Sigmoid colon (tissue), 7 donors: ENCODE data around the gene PRMT3. TPM values are rescaled to one million over a fixed set of nuclear protein-coding genes. Genes with fewer than 3 reads are reported as not detected.
A peak's percentile ranks its signal among the peaks of the same experiment; 100 is the strongest.

ENCODE experiments used
- DNase-seq: peaks from one replicate; pipeline ENCODE4 v3.0.0-alpha.2; 2019
- H3K27ac ChIP-seq, 4 donors: fragments of 200-600 bp; sonication (generic); one replicate each; pipeline ENCODE4 v1.5.1; 2016 to 2019; ENCODE audit warnings: mild to moderate bottlenecking in 1 of 4
- H3K27me3 ChIP-seq, 3 donors: fragments of 200-600 bp; sonication (generic); one replicate each; pipeline ENCODE4 v1.5.1; 2019; ENCODE audit warnings: mild to moderate bottlenecking in 1 of 3
- H3K36me3 ChIP-seq, 4 donors: fragments of 200-600 bp; sonication (generic); one replicate each; pipeline ENCODE4 v1.5.1; 2016 to 2019
- H3K4me1 ChIP-seq, 4 donors: fragments of 200-600 bp; sonication (generic); one replicate each; pipeline ENCODE4 v1.5.1; 2017 to 2019
- H3K4me3 ChIP-seq, 4 donors: fragments of 200-600 bp; sonication (generic); one replicate each; pipeline ENCODE4 v1.5.1; 2017 to 2019; ENCODE audit warnings: mild to moderate bottlenecking in 2 of 4, moderate library complexity in 1 of 4
- H3K9me3 ChIP-seq, 4 donors: fragments of 200-600 bp in 3 of 4; sonication (generic) in 3 of 4; one replicate each; pipeline versions ENCODE4 v1.5.1 to v1.6.1; 2013 to 2019
- EP300 ChIP-seq, 4 donors: sonication (generic); formaldehyde crosslinking; IDR thresholded peaks; one replicate each; pipeline ENCODE4 v1.6.1; 2017; ENCODE audit warnings: antibody characterized with exemption in 4 of 4
- POLR2A ChIP-seq, 2 donors: fragments of 450-650 bp; IDR thresholded peaks; one replicate each; pipeline ENCODE4 v1.6.1; 2016; ENCODE audit warnings: antibody characterized with exemption in 2 of 2, mild to moderate bottlenecking in 2 of 2, moderate library complexity in 2 of 2
- POLR2AphosphoS5 ChIP-seq, 4 donors: sonication (generic); formaldehyde crosslinking; IDR thresholded peaks; one replicate each; pipeline ENCODE4 v1.6.1; 2017; ENCODE audit warnings: antibody characterized with exemption in 4 of 4
- WGBS, 2 donors: extraction: QIAGEN DNeasy Blood & Tissue Kit; methylation state at CpG; one replicate each; pipeline ENCODE4 v1.1.7; 2013; 5-methylcytosine and 5-hydroxymethylcytosine counted together
- intact Hi-C: fragments of 100-400 bp; cut with DNase I; formaldehyde crosslinking; loops from one replicate; pipeline ENCODE4 v1.15.1; 2023
- polyA plus RNA-seq, 3 donors: library from polyadenylated mRNA; stranded (reverse); fragments of 200-250 nt; gene quantifications; one replicate each; pipeline ENCODE4 v1.2.3, GENCODE V29; 2013
- total RNA-seq, 4 donors: library from RNA; depleted of rRNA; stranded (reverse); fragments of >200 nt; gene quantifications; one replicate each; pipeline ENCODE4 v1.1.0, GENCODE V29; 2016
- TF ChIP-seq, protein P1 (sequence below), 4 experiments: fragments of 450-650 bp in 3 of 4; fragments of 200-600 bp in 1 of 4; IDR thresholded peaks; one replicate each; pipeline ENCODE4 v1.5.1; 2016 to 2019; ENCODE audit warnings: antibody characterized with exemption in 4 of 4, mild to moderate bottlenecking in 3 of 4, moderate library complexity in 2 of 4
- donor health status: healthy with polysubstance abuse.
- donor health status: Bipolar disorder and iron deficiency.
- donor health status: healthy.

The PRMT3 gene
- total and polyA plus RNA-seq, 7 donors: 4.9 to 18.4 (median 15.3) TPM

DNA sequence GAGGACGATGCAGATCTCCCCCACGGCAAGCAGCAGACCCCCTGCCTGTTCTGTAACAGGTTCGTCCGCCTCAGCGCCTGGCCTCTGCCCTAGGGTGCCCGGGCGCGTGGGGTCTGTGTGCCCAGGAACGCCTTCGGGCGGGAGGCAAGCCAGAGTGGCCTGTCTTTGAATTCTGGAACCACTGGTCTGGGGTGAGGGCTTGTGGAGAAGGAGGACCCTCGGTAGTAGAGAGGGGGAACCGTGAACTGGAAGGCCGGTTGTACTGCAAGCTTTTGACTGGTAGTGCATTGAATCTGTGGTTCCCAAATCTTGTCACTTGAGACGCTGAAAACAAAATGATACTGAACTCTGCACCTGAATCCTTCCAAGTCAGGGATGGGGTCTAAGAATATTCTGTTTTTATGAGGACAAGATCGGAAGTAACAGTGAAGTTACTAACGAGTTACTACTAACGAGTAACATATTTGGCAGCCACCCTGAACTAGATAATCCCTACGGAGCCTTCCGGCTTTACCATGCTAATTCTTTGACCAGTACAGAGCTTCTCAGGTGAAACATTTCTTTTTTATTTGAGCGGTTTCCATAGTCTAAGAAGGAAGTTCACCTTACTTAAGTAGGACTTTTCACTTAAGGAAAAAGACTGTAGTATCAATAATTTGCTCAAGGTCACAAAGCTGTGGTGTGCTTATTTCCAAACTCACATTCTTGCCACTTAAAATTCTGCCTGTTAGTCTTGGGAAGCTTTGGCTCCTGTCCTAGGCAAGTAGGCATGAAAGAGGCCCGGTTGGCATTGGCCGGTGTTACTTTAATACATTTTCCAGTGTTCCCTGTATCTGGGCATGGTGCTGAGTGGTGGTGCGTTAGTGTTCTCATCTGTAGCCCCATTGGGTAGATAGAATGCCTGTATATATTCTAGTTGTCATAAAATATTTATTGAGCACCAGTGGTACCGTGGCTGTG is 860 bp downstream of the PRMT3 start:
- 3 to 15% methylated on average over 25 of the region's 25 CpGs for WGBS, 2 donors
- no peaks in the 10 kb centered on the region for H3K27me3 ChIP-seq
- DNase-seq: no peak
- peaks cover 0 to 19% (median 17%) of the 10 kb centered on the region in 4 donors for H3K4me1 ChIP-seq
- TF ChIP-seq, protein P1, sequence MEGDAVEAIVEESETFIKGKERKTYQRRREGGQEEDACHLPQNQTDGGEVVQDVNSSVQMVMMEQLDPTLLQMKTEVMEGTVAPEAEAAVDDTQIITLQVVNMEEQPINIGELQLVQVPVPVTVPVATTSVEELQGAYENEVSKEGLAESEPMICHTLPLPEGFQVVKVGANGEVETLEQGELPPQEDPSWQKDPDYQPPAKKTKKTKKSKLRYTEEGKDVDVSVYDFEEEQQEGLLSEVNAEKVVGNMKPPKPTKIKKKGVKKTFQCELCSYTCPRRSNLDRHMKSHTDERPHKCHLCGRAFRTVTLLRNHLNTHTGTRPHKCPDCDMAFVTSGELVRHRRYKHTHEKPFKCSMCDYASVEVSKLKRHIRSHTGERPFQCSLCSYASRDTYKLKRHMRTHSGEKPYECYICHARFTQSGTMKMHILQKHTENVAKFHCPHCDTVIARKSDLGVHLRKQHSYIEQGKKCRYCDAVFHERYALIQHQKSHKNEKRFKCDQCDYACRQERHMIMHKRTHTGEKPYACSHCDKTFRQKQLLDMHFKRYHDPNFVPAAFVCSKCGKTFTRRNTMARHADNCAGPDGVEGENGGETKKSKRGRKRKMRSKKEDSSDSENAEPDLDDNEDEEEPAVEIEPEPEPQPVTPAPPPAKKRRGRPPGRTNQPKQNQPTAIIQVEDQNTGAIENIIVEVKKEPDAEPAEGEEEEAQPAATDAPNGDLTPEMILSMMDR (IDR thresholded peaks at IDR 0.05): no peak
- TF ChIP-seq EP300 (IDR thresholded peaks at IDR 0.05): no peak
- TF ChIP-seq POLR2A (IDR thresholded peaks at IDR 0.05): no peak
- TF ChIP-seq POLR2AphosphoS5 (IDR thresholded peaks at IDR 0.05): no peak
- H3K36me3 ChIP-seq: peaks cover 0 to 37% (median 0%) of the 10 kb centered on the region in 4 donors
- peak overlapping the region; percentile 63 to 92 (median 80) for H3K4me3 ChIP-seq
- peak overlapping the region; percentile 86 to 94 (median 90) for H3K27ac ChIP-seq
- H3K9me3 ChIP-seq: no peaks in the 10 kb centered on the region
- intact Hi-C loops: loop anchor here (5.0 kb wide), 1 partner anchor 224 kb away; no protein-coding TSS in a partner anchor

DNA sequence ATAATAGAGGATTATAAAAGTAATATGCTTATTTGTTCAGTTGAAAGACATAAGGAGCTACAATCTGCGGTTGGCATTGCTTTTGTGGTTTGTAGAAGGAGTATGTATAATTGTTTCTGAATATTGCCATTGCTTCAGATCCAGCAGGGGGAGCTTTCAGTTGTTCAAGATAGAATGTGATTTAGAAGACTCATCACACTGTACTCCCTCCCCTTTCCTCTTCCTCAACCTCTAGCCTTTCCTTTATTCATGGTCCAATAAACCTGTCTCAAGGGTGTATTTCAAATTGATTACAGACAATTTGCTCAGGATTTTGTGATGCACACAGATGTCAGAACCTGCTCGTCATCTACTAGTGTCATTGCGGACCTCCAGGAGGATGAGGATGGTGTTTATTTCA is 9.8 kb downstream of the PRMT3 start:
- no peak for TF ChIP-seq POLR2A (IDR thresholded peaks at IDR 0.05)
- TF ChIP-seq, protein P1 (IDR thresholded peaks at IDR 0.05): peak in 2 of 4 experiments; percentile 29 to 31
- intact Hi-C loops: no loop called here
- DNase-seq: no peak
- no peak overlapping the region for H3K4me3 ChIP-seq
- no peaks in the 10 kb centered on the region for H3K9me3 ChIP-seq
- no peaks in the 10 kb centered on the region for H3K4me1 ChIP-seq
- H3K27me3 ChIP-seq: no peaks in the 10 kb centered on the region
- H3K27ac ChIP-seq: no peak overlapping the region
- peaks cover 0 to 72% (median 2%) of the 10 kb centered on the region in 4 donors for H3K36me3 ChIP-seq
- 71 to 76% methylated on average over 3 of the region's 3 CpGs for WGBS, 2 donors

DNA sequence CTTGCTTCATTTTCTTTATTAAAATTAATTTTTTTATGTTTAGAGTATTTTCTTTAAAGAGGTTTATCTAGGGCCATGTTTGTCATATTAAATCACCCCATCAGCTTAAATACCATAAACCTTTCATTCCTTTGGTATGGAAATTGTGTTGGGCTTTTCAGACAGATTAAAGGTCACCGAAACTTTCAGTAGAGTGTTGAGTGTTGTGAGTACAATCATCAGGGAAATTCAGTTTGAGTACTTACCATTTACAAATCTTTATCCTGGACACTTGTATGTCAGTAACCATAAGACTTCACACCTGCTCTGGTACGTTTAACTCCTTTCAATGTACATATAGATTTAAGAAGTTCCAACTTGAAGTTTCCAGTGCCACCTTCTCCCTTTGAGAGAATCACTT is 12.0 kb downstream of the PRMT3 start:
- DNase-seq: no peak
- TF ChIP-seq POLR2AphosphoS5 (IDR thresholded peaks at IDR 0.05): no peak
- Histone ChIP-seq H3K27ac (no peak overlapping the region), H3K9me3 (no peaks in the 10 kb centered on the region), H3K36me3 (peaks cover 0 to 67% (median 4%) of the 10 kb centered on the region in 4 donors), H3K4me3 (no peak overlapping the region), H3K27me3 (no peaks in the 10 kb centered on the region), H3K4me1 (no peaks in the 10 kb centered on the region)
- WGBS, 2 donors: 77 to 88% methylated on average over 2 of the region's 2 CpGs
- intact Hi-C loops: no loop called here

DNA sequence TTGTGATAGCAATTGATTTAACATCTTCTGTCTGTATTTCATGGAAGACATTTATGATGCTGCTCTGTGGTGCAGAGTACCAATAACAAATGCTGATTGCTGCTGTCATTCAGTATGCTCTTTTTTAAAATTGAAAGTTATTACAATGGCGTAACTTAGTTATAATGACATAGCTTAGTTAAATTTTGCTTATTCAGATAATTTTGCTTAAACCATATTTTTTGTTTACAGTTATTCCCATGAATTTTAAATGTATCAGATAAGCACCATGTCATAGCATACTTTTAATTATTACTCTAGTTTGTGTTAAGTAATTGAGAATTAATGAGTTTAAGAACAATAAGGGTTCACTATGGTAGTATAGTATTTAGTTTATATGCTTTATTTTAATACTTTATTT is 15.5 kb downstream of the PRMT3 start:
- H3K4me3 ChIP-seq: no peak overlapping the region
- DNase-seq: no peak
- intact Hi-C loops: no loop called here
- TF ChIP-seq, protein P1 (IDR thresholded peaks at IDR 0.05): no peak
- TF ChIP-seq POLR2A (IDR thresholded peaks at IDR 0.05) (no peak), EP300 (IDR thresholded peaks at IDR 0.05) (no peak), POLR2AphosphoS5 (IDR thresholded peaks at IDR 0.05) (no peak)
- no peaks in the 10 kb centered on the region for H3K27me3 ChIP-seq
- WGBS, 2 donors: 99 to 100% methylated on average over 1 of the region's 1 CpG
- peaks cover 0 to 75% (median 9%) of the 10 kb centered on the region in 4 donors for H3K36me3 ChIP-seq
- H3K9me3 ChIP-seq: no peaks in the 10 kb centered on the region
- no peaks in the 10 kb centered on the region for H3K4me1 ChIP-seq
- H3K27ac ChIP-seq: no peak overlapping the region

DNA sequence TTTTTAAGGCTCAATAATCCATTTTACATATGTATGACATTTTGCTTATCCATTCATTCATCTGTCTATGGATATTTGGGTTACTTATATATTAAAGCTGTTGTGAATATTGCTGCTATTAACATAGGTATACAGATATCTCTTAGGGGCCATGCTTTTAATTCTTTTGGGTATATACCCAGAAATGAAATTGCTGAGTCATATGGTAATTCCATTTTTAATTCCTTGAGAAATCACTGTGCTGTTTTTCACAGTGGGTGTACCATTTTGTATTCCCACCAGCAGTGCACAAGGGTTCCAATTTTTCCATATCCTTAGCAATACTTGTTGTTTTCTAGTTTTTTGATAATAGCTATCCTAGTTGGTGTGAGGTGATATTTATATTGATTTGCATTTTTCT is 19.0 kb downstream of the PRMT3 start:
- H3K4me3 ChIP-seq: no peak overlapping the region
- H3K27me3 ChIP-seq: no peaks in the 10 kb centered on the region
- H3K36me3 ChIP-seq: peaks cover 0 to 80% (median 14%) of the 10 kb centered on the region in 4 donors
- DNase-seq: no peak
- no peaks in the 10 kb centered on the region for H3K4me1 ChIP-seq
- intact Hi-C loops: no loop called here
- H3K27ac ChIP-seq: no peak overlapping the region
- TF ChIP-seq POLR2AphosphoS5 (IDR thresholded peaks at IDR 0.05): no peak
- TF ChIP-seq, protein P1 (IDR thresholded peaks at IDR 0.05): no peak
- TF ChIP-seq EP300 (IDR thresholded peaks at IDR 0.05): no peak
- no peaks in the 10 kb centered on the region for H3K9me3 ChIP-seq
